ENCODE measurements around the gene RIC3.

DNA sequence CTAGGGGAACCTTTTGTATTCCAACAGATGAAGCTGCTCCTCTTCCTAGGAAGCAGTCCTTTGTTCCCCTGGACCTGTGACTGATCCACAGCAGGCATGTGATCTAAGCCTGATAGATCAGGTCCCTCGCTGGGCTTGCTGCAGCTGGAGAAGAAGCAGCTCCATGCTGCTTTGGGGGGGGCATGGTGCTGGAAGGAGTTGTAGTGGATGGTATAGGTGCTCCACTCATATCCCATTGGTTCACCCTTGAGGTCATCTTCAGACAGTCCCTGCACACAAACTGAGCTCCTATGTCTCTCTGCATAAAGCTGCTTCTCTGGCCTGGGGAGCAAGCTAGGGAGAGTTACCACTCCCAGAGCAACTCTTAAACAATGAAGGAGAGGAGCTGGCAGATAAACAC is 9.5 kb upstream of the RIC3 start:
- TF ChIP-seq EZH2 (IDR thresholded peaks at IDR 0.05; ENCODE audit: borderline replicate concordance, low read length): no peak
- TF ChIP-seq, protein P1, sequence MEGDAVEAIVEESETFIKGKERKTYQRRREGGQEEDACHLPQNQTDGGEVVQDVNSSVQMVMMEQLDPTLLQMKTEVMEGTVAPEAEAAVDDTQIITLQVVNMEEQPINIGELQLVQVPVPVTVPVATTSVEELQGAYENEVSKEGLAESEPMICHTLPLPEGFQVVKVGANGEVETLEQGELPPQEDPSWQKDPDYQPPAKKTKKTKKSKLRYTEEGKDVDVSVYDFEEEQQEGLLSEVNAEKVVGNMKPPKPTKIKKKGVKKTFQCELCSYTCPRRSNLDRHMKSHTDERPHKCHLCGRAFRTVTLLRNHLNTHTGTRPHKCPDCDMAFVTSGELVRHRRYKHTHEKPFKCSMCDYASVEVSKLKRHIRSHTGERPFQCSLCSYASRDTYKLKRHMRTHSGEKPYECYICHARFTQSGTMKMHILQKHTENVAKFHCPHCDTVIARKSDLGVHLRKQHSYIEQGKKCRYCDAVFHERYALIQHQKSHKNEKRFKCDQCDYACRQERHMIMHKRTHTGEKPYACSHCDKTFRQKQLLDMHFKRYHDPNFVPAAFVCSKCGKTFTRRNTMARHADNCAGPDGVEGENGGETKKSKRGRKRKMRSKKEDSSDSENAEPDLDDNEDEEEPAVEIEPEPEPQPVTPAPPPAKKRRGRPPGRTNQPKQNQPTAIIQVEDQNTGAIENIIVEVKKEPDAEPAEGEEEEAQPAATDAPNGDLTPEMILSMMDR (conservative IDR thresholded peaks at IDR 0.05 in 1 of 2, IDR thresholded peaks at IDR 0.05 in 1 of 2; ENCODE audit: extremely low read depth in 1 of 2, insufficient read depth in 1 of 2, low read depth in 1 of 2, low read length in 2 of 2): no peak

Measured in mammary epithelial cell (primary cell).